GM21529 (cell line): Measurements from ENCODE around the gene EREG.
"Not testable (repeated sequence)": the region's sequence is repeated elsewhere in the genome, so short reads cannot be mapped to it uniquely, and the experiment has no call there.

Experiments used
- ATAC-seq: cut with Tn5 transposase; IDR thresholded peaks from one replicate; pipeline ENCODE4 v1.9.1; 2021; ENCODE audit not compliant: unreplicated experiment

Gene EREG

DNA sequence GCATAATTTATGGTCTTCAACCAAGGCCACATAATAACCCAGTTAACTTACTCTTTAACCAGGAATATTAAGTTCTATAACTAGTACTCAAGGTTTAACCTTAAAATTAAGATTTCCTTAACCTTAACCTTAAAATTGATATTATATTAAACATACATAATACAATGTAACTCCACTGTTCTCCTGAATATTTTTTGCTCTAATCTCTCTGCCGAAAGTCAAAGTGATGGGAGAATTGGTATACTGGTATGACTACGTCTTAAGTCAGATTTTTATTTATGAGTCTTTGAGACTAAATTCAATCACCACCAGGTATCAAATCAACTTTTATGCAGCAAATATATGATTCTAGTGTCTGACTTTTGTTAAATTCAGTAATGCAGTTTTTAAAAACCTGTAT is 22.8 kb downstream of the EREG start:
- ATAC-seq: no peak

DNA sequence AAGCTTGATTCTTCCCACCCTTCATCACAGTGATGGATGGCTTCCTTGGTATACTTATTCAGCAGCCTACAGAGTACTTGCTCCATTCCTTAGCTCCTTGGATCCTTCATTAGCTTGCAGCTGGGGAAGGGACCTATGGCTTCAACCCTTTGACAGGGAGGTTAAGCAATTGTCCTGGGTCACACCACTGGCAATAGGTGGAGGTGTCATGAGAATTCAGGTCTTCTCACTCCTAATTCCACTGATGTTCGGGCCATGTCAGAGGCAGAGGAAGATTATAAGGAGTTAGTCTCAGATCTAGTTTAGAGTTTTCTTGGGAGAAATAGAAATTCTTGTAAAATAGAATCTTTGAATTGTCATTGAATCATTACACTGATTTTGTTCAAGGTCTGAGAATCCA is 24.5 kb downstream of the EREG start:
- no peak for ATAC-seq

DNA sequence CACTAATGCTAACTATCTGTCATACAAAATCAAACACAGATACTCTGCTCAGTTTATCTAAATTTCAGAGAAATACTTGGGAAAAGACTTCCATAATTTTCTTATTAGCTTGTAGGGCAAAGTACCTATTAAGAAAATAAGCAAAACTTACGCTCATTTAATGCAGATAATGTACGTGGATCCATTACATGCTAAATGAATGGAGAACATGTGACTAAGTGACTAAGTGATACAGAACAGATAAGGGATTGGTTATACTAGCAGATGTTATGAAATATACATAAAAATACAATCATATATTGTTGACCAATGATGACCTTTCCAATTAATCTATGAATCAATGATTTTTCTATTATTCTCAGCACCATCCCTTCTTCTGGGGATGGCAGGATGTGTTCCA is 25.7 kb downstream of the EREG start:
- ATAC-seq: no peak

DNA sequence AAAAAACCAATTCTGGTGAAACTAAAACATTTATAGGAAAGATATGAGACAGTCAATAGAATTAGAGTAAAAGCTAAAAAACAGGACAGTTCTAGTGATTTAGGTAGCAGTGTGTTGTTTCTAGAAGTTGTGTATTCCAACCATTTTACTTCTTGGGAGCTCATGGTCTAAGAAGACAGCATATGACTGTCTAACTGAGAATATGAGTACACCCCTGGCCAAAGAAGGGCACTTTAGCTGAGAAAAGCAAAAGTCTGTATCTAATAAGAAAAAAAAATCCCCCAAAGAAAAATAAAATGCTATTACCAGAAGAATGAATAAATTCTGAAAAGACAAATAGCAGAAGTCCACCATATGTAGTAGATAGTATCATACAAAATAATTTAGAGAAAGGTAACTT is 26.4 kb downstream of the EREG start:
- ATAC-seq: no peak

GRCh38 chr4:74391890-74392475 is 27.0 kb downstream of the EREG start:
- ATAC-seq: no peak

GRCh38 chr4:74394476-74395136 is 29.7 kb downstream of the EREG start:
- ATAC-seq: no peak

- no peak for ATAC-seq
Observed at GRCh38 chr4:74395633-74396032, 30.7 kb downstream of the EREG start.

DNA sequence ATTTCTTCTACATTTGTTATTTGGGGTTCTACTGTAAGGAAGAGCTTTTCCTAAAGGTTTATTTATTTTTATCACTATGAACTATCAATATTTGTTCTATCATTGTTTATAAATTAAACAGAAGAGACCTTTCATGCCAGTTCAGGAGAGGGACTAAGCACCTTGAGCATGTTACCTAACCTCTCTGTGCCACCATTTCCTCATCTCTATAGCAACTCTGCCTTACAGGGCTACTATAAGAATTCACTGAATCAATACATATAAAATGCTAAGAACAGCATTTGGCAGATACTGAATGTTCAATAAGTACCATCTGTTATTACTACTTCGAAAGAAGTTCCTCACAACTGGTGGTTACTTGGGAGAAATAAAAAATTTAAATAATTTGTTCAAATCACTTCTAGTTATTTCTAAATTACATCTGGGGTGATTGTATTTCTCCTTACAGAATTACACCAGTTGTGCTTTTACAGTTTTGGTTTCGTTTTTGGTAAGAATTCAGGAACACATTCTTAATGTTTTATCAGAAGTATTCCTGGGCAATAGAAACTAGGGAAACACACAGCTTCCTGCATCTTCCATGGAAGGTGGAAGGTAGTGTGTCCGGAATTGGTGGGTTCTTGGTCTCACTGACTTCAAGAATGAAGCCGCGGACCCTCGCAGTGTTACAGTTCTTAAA is 32.9 kb downstream of the EREG start:
- ATAC-seq: peak; percentile 54

GRCh38 chr4:74398894-74399589 is 34.1 kb downstream of the EREG start:
- not testable (repeated sequence) for ATAC-seq

- no peak for ATAC-seq
Observed at GRCh38 chr4:74400395-74400794, 35.5 kb downstream of the EREG start.

- peak; percentile 91 for ATAC-seq
Observed at GRCh38 chr4:74402692-74403456, 37.9 kb downstream of the EREG start.

- no peak for ATAC-seq
Observed at GRCh38 chr4:74407891-74408290, 42.9 kb downstream of the EREG start.

DNA sequence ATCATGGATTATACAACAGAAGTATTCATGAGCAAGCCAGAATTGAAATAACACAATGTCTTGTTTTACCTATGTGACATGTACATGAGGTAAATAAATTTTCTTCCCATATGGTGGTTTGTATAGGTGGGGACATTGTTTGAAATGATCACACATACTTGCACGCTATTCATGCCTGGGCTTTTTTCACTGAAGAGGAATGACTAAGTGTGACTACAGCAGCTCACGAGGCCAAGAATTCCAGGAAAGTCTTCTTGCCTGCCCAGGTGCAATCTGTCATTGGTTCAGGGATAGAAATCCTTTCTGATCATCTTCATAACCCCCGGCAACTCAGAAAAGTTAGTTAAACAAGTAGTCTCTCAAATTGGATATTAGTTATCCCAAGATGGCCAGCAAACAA is 43.7 kb downstream of the EREG start:
- ATAC-seq: no peak

DNA sequence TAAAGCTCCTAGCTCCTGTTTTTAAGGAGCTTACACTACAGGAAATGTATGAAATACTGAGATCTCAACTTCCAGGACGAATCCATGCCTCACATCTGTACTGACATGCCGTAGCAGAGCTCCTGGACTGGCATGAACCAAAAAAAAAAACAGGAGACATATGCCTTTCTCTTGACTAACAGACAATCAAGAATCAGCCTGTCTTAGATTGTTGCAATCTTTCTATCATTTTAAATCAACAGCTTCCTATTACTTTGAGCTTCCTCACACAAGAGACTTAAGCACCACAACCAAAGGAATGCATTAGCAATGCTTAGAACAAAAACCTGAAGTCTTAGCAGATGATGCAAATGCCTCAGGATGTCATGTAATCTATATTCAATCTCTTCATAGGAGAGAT is 45.3 kb downstream of the EREG start:
- no peak for ATAC-seq

DNA sequence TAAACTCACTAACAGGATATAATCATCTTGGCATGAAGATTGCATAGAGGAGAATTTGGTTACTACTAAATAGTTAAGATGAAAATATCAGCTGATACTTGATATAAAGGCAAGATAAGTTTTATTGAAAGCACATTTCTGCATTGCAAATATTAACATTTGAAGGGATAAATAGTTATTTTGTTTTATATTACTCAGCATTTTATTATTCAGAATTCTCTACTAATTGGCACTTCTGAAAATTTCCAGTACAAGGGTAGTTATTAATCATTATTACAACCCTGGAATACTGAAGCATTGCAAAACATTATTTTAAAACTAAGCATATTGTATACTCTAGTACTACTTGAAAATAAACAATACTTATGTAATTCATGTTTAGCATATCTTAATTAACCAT is 47.3 kb downstream of the EREG start:
- ATAC-seq: no peak

DNA sequence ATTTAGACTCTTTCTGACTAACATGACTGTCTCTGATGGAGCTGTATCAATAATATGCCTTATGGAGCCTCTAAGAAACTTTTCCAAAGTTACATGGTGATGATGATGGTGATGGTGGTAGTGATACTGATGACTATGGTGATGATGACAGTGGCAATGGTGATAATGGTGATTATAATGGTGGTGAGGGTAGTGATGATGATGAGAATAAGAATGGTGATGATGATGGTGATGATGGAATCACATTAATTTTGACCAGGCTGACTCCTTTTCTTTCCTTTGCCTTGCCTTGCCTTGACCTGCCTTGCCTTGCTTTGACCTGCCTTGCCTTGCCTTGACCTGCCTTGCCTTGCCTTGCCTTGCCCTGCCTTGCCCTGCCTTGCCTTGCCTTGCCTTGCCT is 48.3 kb downstream of the EREG start:
- no peak for ATAC-seq

GRCh38 chr4:74414149-74414809 is 49.3 kb downstream of the EREG start:
- ATAC-seq: no peak

GRCh38 chr4:74415602-74416300 is 50.8 kb downstream of the EREG start:
- no peak for ATAC-seq

- no peak for ATAC-seq
Observed at GRCh38 chr4:74418063-74418670, 53.2 kb downstream of the EREG start.

DNA sequence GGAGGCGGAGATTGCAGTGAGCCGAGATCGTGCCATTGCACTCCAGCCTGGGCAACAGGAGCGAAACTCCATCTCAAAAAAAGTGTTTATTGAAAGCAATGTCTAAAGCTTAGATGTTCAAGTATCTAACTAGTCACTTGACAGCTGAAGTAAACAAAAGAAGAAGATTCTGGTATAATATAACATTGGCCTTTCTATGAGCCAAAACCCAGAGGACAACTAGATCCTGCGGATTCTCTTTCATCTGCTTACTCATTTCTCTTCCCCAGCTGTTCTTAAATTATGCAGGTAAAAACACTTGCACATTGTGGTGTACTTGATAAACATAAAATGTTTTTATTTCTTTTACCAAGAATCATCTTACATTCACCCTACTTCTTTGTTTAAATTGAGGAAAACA is 55.9 kb downstream of the EREG start:
- no peak for ATAC-seq
